Measurements from ENCODE around the gene ATP2B1.
"Not testable (repeated sequence)": the region's sequence is repeated elsewhere in the genome, so short reads cannot be mapped to it uniquely, and the experiment has no call there.

Gene ATP2B1

DNA sequence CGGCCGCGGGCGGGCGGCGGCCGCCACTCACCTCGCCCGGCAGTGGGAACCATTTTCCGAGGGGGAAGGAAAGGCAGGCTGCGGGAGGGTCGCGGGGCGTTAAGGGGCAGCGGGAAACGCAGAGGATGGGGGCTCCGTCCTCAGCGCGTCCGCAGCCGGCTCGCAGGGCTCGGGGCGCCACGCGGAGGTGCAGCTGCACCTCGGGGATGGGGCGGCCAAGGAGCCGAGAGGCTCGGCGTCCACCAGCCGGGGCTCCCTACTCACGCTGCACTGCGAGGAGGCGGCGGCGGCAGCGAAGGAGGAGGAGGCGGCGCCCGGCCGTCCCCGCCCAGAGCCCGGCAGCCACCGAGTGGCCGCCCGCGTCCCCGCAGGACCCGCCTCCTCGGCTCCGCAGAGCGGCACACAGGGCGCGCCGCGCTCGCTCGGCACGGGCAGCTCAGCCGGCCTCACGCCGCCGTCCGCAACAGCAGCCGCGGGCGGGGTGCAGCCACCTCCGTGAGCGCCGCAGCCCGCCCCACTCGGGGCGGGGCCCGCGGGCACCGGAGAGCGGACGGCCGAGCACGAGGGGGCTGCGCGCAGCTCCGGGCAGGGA, at the start of gene ATP2B1:
TSS of gene ATP2B1 (minus strand) at position 274 of the 592 bp plus-strand sequence. CDS start 52,952 bp downstream, outside the sequence.
- DNase-seq, result no peak

- DNase-seq, result not testable (repeated sequence)
Measured at GRCh38 chr12:89757987-89758386, 49.3 kb upstream of the ATP2B1 start.

- DNase-seq, result no peak
Measured at GRCh38 chr12:89756585-89757398, 48.2 kb upstream of the ATP2B1 start.

DNA sequence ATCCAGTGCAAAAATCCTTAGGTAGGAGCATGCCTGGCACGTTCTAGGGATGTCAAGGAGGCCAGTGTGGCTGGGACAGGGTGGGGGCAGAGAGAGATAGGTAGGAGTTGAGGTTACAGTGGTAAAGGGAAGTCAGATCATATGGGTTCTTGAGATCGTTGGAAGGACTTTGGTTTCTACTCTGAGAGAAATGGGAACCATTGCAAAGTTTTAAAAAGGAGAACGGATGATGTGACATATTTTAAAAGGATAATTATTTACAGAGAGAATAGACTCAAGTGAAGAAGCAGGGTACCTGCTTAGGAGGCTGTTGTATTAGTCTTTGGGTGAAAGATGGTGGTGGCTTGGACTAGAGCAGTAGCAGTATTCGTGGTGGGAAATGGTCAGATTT, 47.6 kb upstream of the ATP2B1 start:
- DNase-seq, result no peak

DNA sequence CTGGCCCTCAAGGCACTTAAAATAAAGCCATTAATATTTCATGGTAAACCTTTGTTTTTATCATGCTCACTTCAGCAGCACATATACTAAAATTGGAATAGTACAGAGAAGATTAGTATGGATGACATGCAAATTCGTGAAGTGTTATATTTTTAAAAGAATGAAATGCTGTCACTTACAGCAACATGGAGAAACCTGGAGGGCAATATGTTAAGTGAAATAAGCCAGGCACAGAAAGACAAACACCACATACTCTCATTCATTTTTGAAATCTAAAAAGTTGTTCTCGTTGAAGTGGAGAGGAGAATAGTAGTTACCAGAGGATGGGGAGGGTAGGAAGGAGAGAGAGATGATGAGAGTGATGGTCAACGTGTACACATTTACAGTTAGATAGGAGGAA, 45.4 kb upstream of the ATP2B1 start:
- no peak for DNase-seq

DNA sequence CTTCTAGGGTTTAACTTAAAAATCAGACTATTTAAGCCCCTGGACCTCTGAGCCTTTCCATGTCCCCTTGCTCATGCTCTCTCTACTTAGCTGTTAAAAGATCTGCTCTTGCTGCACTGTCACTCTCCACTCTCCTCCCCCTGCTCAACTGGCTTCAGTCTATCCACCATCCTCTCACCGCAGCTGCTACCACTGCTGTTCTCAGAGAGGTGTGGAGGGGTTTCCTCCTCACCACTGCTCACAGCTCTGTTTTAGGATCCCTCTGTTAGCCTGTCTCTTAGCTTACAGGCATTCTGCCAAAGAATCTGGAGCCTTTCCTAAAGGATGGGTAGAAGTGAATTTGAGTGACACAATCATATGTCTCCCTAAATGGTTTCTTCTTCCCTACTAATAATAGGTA, 43.7 kb upstream of the ATP2B1 start:
- no peak for DNase-seq

GRCh38 chr12:89750389-89751351, 42.0 kb upstream of the ATP2B1 start:
- DNase-seq, result no peak

DNA sequence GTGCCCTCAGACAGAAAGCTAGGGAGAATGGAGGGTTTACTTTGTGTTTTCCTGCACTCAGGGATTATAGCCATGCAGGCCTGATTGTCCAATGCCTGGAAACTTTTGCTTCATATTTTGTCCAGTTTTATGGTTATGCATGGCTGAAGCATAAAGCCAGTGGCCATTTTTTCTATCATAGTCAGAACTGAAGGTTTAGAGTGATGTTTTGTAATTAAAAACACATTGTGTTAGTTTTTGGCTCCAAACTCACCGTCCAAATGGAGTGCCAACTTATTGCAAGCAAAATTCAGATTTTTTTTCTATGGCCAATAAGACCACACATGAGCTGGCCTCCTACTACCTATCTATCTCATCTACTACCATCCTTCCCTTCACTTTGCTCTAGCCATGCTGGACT, 40.2 kb upstream of the ATP2B1 start:
- DNase-seq, result no peak

DNA sequence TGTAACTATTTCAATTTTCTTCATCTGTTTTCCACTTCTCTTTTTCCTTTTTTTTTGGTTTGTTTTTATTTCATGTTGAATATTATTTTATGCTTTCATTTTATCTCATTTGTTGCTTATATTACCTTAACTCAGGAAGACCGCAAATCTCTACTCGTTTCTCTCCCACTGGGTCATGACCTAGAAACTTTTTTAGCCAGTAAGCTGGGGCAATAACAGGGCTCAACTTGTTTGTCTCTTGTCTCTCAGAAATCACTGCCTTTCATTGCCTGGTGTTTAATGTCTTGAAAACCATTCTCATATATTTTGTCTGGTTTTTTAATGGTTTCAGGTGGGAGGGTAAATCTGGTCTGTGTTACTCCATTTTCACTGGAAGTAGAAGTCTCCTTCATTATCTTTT, 36.6 kb upstream of the ATP2B1 start:
- DNase-seq, result no peak

- no peak for DNase-seq
Measured at GRCh38 chr12:89742337-89743022, 33.8 kb upstream of the ATP2B1 start.

DNA sequence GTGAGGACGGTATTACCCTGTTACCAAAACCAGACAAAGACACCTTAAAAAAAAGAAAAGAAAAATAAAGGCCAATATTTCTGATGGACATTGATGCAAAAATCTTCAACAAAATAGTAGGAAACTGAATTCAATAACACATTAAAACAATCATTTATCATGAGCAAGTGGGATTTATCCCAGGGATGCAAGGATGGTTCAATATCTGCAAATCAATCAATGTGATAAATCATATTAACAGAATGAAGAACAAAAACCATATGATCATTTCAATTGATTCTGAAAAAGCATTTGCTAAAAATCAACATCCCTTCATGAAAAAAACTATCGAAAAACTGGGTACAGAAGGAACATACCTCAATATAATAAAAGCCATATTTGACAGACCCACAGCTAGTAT, 32.3 kb upstream of the ATP2B1 start:
- DNase-seq, result no peak

GRCh38 chr12:89736995-89737394, 28.4 kb upstream of the ATP2B1 start:
- DNase-seq, result no peak

DNA sequence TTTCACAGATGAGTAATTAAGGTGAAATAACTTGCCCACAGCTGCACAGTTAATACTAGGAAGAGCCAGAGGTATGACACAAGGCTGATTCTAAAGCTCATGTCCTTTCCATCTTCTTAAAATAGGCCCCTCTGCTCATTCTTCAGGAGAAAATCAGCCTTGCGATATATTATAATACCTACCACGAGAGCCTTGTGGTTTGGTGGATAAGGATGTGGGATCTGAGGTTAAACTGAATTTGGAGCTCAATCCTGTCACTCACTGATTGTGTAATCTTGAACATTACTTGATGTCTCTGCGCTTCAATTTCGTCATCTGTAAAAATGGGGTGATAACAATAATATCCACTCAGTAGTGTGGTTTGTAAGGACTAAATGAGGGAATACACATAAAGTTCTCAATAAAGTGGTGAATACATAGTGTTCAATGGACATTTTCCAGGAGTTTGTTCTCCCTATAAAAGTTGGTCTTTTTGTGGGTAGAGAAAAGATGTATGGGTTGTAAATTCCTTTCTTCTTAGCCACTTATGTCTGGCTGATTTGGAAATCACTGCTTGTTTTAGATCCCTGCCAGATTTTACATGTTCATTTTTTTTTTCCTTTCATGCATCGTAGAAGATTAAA, 25.1 kb upstream of the ATP2B1 start:
- DNase-seq, result no peak

- no peak for DNase-seq
Measured at GRCh38 chr12:89732522-89732921, 23.9 kb upstream of the ATP2B1 start.

GRCh38 chr12:89731614-89732013, 23.0 kb upstream of the ATP2B1 start:
- DNase-seq, result no peak

GRCh38 chr12:89731089-89731488, 22.5 kb upstream of the ATP2B1 start:
- no peak for DNase-seq

DNA sequence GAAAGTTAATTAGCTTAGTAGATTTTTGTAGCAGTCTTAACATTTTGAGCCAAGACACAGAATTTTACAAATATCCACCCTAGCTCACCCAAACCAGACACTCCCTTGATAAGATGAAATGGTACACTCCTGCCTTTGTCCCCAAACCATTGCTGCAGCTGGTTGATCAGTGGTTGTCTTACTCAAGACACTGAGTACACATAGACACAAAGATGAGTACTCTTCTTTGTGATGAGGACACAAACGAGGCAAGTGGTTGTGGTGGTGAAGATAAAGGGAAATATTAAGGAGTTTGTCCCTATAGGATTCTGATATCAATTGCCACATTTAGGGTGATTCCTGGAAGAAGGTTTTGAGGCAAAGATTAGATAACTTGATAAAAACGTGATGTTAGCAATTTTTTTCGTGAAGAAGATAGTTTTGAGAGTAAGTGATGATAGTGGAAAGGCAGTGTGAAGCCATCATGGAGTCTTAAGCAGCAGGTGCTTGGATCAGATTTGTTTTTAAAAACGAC, 21.4 kb upstream of the ATP2B1 start:
- no peak for DNase-seq

DNA sequence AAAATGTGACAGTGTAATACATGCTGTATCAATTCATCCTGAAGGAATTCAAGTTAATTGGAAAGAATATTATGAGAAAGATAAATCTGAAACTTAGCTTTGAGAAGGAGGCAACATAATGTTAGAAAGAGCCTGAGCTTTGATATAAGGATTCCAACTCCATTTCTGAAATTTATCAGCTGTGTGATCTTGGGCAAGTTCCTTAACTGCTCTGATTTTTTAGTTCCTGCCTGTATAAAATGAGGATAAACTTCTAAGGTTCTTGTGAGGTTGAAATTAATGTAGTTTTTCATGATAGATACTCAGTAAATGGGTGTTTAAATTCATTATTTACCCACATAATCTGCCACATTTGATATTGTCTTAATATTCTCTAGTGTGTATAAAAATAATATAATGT, 14.6 kb upstream of the ATP2B1 start:
- no peak for DNase-seq

GRCh38 chr12:89721291-89721987, 12.8 kb upstream of the ATP2B1 start:
- no peak for DNase-seq

- no peak for DNase-seq
Measured at GRCh38 chr12:89717759-89718523, 9.3 kb upstream of the ATP2B1 start.

- DNase-seq, result no peak
Measured at GRCh38 chr12:89712706-89713105, 4.1 kb upstream of the ATP2B1 start.

Measured in NCI-H1436 treated with DMSO at 0.1 percent for 48 hours (cell line).